ENCODE measurements around the gene MMP24OS.

DNA sequence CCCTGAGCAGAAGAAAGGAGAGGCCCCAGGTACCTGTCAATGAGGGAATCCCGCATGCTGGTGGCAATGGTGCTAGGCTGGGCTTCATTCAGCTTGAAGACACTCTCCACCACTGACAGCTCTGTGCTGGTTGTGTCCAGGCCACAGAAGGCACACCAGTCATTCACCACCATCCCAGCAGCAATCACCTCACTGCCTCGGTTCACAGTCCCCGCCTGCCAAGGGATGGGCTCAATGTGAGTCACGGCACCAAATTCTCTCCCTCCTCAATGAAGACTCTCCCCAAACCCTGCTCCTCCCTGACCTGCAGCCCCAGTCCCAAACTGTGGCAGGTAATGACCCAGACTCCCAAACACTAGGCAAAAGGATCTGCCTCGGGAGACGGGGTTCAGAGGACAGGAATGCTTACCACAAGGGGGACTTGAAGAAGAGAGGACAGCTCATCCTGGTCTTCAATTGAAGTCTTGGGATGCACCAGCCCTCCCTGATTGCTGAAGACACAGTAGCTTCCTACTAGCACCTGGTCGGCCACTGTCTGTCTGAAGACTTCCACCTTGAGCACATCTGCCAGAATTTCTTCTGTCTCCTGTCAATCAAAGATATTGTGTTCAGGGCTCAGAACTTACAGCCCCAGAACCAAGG is 1.7 kb upstream of the MMP24OS start:
- TF ChIP-seq, protein P1, sequence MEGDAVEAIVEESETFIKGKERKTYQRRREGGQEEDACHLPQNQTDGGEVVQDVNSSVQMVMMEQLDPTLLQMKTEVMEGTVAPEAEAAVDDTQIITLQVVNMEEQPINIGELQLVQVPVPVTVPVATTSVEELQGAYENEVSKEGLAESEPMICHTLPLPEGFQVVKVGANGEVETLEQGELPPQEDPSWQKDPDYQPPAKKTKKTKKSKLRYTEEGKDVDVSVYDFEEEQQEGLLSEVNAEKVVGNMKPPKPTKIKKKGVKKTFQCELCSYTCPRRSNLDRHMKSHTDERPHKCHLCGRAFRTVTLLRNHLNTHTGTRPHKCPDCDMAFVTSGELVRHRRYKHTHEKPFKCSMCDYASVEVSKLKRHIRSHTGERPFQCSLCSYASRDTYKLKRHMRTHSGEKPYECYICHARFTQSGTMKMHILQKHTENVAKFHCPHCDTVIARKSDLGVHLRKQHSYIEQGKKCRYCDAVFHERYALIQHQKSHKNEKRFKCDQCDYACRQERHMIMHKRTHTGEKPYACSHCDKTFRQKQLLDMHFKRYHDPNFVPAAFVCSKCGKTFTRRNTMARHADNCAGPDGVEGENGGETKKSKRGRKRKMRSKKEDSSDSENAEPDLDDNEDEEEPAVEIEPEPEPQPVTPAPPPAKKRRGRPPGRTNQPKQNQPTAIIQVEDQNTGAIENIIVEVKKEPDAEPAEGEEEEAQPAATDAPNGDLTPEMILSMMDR (IDR thresholded peaks at IDR 0.05) = no peak
- no peak for TF ChIP-seq POLR2A (IDR thresholded peaks at IDR 0.05)
